NCI-H748 treated with DMSO at 0.1 percent for 48 hours (cell line): ENCODE data around the gene KLF16.
A peak's percentile ranks its signal among the peaks of the same experiment; 100 is the strongest.

Source experiments
- DNase-seq: peaks from one replicate; lab custom pipeline; 2025; lab: John Stamatoyannopoulos, UW

KLF16 gene

DNA sequence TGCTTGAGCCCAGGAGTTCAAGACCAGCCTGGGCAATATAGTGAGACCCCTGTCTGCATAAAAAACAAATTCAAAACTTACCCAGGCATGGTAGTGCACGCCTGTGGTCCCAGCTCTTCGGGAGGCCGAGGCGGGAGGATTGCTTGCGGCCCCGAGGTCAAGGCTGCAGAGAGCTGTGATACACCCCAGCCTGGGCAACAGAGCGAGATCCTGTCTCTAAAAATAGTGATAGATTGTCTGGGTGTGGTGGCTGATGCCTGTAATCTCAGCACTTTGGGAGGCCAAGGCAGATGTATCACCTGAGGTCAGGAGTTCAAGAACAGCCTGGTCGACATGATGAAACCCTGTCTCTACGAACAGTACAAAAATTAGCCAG is 4.0 kb upstream of the KLF16 start:
- DNase-seq = no peak

DNA sequence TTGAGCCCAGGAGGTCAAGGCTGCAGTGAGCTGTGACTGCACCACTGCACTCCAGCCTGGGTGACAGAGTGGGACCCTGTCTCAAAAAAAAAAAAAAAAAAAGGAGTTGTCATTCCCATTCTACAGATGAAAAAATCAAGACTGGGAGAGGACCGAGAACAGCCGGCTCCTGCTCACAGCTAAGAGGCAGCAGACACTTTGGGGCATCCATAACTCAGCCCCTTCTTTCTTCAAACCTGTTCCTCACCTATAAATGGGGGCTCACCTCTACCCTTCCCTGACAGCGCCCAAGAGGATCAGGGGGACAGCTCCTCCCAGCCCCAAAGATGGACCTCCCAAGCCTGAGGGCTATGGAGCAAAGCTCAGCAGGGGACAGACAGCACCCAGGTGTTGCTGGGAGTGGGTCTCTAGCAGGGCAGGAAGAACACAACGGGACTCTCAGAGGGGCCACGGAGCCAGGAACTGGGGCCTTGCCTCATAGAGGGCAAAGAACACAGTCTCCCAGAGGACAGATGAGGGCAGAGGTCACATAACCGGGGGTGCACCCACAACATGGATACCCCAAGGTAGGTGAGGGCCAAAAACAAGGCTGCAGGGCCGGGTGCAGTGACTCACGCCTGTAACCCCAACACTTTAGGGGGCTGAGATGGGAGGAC is 3.4 kb upstream of the KLF16 start:
- no peak for DNase-seq

DNA sequence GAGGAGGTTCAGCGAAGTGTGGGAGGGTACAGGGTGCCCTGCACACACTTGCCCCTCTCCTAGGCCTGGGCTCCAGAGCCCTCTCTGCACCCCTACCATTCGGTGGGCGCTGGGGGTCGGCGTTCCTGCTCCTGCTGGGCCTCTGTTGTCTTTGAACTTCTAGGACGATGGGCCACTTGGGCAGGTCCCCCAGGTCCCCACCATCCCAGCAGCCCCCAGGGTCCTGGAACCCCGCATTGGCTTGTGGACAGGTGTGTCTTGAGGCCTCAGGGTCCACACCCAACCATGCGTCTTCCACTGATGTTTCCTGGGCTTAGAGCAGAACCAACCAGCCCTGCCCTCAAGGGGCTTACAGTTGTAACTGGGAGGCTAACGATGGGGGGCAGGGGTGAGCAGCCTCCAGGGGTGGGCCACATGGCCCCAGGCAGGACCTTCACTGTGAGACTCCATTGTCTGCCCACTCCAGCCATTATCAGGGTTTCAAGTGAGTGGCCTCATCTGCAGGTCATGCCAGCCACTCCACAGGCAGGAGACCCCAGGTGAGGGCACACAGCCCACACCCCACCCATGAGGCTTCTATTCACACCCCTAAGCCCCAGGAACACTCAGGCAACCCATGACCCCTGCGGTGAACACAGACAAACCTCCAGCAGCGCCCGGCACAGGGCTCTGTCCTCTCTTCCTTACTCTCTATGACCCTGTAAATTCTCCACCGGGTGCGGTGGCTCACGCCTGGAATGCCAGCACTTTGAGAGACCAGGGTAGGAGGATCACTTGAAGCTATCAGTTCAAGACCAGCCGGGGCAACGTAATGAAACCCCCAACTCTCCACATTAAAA is 2.0 kb upstream of the KLF16 start:
- no peak for DNase-seq

DNA sequence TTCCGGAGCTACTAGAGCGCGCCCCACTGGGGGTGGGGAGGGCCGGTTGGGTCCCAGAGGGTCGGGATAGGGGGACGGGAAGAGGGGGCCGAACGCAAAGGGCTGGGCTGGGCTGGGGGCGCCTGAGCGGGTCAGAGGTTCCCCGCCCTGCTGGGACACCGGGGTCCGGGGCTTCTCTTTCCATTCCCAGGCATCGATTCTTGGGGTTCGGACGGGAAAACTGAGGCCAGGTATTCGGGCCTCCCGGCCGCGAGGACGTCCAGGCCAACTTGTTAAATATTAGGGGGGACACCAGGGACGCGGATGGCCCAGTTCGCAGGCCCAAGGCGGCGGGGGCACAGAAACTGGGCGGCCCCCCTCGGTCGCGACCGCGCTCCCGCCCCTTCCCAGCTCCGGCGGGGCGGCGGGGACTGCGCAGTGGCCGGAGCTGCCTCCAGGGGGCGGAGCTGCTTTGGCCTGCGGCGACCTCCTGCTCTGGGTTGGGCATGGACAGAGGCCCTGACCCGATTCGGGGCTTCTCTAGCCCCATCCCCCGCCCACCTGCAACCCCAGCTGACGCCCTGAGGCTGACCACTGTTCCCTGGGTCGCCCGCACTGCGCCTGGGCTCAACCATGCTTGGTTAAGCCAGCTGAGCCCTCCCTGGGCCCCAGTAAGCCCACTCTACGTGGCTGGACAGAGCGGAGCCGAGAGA is 1.2 kb upstream of the KLF16 start:
- DNase-seq = no peak

DNA sequence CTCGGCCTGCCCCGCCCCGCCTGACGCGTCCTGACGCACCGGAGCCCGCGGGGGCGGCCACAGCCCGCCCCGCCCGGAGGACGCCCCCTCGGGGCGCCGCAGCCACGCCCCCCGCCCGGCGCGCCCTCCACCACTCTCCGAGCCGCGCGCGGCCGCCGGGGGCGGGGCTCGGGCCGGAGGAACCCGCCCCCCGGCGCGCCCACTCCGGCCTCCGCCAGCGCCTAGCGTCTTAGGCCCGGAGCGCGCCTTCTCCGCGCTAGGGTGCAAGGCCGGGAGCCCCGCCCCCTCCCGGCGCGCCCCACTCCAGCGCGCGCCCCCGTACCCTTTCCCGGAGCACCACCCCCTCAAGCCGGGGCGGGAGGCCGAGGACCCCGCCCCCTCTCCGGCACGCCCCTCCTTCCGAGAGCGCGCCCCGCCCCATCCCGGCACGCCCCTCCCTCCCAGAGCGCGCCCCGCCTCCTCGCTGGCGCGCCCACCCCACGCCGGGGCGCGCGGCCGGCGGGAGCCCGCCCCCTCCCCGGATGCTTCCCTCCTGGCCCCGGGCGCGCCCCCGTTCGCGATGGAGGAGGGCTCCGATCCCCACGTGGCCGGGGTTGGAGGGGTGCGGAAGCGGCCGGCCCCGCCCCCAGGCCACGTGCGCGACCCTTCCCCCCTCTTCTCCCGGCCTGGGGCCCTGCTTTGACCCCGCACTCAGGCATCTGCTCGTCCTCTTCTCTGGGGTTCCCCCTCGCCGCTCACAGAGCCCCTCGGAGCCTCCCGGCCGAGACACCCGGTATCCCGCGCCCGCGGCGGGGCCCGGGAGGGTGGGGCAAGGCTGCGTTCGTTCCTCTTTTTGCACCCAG is 480 bp upstream of the KLF16 start:
- peak; percentile 57 for DNase-seq

DNA sequence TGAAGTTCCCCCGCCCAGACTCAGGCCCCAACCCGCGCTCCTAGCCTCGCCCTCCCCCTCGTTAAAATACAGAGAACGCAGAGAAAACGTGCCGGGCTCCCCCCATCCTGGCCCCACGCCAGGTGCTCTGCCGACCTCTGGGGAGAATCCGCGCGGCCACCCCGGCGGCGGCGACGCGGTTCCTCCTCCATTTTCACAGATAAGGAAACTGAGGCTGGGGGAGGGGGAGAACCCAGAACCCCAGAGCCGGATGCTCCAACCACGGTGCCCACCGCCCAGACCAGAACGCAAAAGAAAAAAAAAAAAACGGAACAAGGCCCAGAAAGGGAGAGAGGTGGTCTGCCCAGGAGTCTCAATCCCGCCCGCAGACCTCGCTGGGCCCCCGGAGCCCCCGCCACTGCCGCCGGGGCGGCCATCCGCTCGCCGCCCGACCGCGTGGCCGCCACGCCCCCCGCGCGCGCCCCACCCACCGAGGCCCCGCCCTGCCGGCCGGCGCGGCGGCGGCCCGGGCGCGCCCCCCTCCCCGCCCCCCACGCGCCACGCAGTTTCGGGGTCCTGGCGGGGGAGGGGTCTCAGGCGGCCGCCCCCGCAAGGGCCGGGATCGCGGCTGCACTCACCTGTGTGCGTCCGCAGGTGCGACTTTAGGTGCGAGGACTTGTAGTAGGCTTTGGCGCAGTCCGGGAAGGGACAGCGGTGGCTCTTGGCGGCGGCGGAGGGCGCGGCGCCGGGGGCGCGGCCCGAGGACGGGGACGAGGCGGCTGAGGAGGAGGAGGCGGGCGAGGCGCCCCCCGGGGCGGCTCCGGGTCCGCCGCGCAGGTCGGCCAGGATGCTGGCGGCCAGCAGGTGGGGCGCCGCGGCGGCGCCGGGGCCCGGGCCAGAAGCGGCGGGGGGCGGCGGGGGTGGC is 703 bp downstream of the KLF16 start:
- no peak for DNase-seq

DNA sequence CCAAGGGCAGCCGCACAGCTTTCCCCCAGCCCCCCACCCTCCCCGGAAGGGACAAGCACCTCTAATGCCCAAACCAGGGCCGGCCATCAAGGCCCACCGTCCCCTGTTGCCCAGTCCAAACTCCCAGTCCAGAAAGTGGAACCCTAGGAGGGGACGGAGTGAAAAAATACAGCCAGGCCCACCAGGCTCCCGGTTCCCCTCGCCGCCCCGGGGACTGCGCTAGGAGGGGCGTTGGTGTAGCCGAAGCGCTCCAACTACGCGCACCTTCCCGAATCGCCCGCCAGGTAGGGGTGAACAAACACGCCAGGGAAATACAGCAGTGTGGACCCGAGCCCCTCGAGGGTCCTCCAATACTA is 1.3 kb downstream of the KLF16 start:
- DNase-seq = no peak

DNA sequence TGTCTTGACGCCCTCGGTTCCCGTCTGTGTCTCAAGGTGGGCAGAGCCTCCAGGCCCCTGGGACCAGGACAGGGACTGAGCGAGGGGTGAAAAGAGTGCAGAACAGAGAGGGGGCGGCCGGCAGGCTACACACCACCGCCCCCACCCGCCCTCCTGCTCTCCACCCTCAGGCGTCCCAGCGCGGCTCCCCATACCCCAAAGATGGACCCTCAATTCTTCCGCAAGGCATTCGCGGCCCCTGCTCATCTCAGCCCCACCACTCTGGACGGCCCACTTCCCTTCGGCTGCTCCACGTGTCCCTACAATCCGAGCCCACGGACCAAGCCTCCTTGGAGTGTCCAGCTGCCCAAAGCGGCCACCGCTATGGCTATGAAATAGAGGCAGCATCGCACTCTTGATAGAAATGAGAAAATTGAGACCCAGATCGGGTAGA is 1.8 kb downstream of the KLF16 start:
- DNase-seq = no peak

DNA sequence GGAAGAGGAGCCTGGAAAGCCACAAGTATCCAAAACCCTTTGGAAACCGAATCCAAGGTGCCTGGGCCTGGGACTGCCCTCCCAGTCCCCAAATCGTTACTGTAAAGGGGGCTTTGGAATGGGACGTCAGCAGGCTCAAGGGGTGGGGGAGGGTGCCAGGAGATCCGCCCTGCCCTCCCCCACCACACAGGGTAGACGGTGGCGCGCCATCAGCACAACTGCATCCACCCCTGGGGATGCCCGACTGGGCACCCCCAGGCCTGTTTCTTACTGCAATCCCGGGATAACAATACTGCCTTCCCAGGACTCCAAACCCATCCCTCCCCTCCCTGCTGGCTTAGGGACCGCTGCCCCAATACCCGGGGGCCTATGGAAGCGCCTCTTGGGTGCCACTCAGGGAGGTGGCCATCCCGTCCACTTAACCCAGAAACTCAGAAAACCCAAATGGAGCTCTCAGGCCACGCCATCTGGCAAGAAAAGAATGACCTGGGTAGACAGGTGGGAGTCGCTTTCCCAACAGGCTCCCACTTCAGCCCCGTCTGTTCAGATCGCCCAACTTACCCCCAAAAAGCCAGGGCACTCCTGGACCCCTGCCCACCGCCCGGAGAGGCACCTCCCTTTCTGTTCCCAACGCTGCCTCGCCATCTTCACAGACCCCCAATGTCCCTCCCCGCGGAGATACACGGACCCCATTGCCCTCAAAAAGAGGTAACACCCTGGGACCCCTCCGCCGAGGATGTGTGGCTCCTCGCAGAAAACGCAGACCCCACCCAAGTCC is 2.4 kb downstream of the KLF16 start:
- no peak for DNase-seq

DNA sequence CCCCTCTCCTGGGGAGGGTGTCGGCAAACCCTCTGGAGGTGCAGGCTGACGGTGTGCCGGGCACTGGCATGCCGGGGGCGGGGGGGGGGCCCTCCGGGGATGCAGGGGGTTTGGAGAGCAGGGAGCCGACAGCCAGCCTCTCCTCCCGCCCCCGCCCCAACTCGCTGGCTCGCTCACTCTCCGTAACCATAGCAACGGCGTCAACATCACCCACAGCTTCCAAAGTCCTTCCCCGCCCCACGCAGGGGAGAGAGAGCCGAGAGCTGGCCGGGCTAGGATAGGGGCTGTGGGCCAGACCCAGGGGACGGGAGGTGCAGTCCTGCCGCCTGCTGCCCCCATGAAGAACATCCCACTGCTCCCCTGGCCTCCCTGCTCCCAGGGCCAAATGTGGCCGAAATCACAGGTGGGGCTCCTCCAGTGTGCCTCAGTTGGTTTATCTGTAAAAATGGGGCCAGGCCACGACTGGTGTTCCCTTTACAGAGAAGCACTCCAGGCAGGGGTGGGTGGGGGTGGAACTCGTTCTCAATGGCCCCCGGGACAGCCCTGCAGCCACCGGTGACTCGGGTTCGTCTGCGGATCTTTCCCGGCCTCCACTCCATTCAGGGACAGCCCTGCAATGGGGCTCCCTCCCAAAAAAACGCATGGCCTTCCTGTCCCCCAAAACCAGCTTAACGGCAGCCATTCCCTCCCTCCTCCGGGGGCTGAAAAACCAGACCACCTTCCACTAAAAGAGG is 3.2 kb downstream of the KLF16 start:
- DNase-seq = no peak

DNA sequence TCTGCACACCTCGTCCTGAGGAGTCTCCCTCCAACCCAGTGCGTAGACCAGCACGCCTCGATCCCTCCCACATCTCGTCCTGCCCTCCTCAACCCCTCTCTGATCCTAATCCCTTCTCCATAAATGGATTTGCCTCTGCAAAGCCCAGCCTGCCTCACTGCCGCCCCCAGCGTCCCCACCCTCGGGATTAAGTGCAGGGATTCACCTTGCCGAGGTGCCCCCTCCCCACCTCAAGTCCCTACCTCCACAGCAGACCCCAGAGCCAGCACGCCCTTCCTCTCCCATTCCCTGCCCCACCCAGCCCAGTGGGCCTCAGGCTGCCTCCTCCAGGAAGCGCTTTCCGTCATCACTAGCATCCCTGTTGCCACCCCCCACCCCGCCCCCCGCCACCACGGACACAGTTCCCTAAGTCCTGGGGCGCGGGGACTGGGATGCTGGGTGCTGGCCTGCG is 4.0 kb downstream of the KLF16 start:
- DNase-seq = no peak

DNA sequence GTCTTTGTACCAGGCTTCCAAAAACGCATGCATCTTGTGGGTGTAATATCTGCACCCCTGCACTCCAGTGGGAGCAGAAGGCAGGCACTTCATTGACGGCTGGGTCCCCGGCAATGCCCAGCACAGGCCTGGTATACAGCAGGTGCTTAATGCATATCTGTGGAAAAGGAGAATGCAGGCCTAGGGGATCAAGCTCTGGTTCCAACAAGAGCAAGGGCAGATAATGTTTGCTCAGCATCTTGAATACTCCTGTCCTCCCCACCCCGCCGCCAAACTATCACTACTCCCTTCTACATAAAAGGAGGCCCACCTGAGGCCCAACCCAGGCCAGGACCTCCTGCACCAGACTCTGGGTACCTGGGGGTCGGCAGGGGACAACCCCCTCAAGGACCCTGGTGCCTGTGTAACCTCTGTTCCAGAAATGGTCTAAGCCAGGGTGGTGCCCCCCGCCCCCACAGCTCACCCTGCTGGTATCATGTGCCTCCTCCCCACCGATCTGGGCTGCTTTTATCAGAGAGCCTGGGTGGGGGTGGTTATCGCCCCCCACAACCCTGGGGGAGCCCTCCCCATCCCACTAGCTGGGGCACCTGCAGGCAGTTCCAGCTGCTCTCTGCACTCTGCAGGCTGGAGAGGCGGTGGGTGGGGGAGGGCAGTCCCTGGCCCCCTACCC is 4.8 kb downstream of the KLF16 start:
- no peak for DNase-seq

DNA sequence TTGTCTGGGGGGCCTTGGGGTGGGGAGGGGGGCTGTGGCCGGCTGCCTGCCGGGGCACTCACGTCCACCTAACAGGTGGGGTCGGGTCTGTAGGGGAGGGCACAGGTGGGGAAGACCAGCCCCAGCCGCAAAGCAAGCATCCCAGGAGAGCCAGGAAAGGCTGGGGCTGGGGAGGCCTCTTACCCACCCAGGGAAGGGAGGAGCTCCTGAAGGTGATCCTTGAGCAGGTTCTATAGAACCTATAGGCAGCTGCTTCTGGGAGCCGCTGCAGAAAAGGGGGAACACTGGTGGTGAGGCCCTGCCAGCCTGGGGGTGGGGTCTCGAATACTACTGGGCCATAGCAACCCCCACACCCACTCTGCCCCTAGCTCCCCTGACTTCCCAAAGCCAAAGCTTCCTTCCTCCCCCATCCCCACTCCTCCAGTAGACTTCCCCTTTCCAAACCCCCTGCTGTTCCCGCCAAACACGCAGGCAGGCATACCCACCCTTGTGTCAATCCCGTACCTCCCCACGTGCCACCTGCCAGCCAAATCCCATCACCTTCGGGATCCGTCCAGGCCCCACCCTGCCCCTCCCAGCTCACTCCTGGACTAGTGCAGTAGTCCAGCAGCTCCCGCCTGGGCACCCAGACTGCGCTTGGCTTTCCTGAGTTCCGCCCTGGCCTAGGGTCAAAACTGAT is 5.6 kb downstream of the KLF16 start:
- no peak for DNase-seq

DNA sequence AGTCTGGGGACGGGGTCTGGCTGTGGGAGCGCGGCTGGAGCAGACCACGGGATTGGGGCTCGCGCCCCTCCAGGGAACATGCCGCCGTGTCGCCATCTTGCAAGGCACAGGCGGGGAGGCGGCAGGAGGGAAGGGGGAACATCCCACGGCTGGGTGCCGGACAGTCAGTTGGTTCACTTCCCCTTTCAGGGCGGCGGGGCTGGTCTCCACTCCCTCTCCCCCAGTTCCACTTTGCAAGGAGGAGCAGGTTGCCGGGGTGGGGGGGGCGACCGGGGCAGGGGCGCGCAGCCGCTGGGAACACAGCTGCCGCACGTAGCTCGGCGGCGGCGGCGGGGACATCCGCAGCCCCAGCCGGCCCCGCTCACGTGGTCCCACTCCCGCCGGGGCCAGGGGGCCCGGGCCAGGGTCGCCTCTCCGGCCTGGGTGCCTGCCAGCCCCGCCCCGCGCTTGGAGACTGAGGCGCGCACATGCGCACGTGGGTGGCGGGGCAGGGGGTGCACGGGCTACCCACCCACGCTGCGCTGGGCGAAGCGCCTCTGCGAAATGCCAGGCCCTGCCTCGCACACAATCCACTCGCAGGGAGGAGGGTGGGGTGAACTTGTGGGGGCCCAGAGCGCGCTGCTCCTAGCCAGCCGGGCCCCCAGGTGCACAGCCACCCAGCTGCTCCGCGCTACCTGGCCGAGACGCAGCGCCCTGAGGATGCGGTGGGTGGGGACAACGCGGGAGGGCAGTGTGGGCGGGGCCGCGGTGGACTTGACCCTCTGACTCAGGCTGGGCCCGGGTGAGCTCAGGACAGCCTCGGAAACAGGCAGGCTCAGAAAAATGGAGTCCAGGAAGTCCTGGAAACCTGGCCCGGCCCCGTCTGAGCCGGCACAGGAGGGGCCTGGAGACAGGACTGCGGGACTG is 6.4 kb downstream of the KLF16 start:
- no peak for DNase-seq

DNA sequence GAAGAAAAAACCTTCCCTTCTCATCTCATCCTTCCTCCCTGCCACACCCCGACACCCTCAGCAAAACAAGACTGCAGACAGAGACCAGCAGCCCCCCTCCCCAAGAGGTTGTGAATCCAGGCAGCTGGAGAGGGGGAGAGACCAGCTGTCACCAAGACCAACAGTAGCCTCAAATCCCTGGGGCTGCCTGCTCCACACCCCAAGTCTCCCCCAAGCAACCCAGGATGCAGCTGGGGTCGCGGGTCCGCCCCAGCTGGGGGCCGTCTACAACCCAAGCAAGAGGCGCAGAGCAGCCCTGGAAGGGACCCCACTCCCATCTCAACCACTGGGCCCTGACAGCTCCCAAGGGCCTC is 7.1 kb downstream of the KLF16 start:
- DNase-seq = no peak

DNA sequence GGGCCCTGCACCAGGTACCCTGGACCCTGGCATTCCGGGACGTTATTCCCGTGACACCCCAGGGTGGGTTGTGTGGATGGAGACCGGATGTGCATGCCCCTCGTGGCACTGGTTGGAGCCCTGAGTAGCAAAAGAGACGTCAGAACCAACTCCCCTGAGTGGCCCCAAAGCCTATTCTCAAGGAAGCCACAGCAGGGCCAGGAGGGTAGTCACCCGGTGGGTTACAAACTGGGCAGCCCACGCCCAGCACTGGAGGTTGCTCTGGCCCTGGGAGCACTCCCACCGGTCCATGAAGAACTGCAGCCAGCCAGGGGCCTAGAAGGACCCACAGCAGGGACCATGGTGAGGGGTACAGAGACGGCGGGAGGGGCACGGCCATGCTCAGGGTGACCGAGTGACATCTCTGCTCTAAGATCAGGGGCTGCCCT is 7.5 kb downstream of the KLF16 start:
- DNase-seq = no peak

DNA sequence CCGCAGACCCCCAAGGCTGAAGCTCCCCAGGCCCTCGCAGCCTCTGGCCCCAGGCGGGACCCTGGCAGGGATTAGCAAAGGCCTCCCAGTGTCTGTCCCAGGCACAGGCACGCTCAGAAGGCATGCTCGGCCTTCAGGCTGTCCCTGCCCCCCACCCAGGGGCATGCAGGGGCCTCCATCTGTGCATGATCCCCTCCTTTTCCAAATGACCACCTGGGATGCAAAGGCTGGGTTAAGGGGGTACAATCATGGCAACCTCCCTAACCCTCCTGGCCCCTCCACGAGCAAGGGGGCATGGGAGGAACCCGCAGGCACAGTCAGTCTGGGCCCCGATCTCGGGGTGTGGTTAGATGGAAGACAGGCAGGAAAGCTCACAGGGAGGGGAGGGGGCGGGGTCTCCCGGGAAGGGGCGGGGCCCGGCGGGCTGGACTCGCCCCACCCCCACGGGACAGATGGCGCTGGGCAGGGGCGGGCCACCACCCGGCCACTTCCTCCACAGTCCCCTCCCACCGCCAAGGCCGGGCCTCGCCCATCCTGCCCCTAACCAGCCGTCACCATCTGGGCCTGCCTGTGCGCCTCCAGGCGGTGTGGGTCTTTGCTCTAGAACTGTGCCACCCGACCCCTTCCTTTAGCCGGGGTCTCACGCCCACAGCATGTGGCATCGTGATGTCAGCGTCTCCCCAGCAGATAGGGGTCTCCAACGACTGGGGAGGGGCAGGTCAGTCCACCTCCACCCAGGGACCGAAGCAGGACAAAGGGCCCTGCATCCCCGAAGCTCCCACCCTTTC is 8.1 kb downstream of the KLF16 start:
- DNase-seq = peak; percentile 21
